H1 (cell line): Measurements from ENCODE around the gene KLRC3.

Experiments used
- CTCF ChIP-seq, 3 experiments: IDR thresholded peaks; 1 replicate in 2 of 3; 2 replicates in 1 of 3; pipeline versions ENCODE4 v1.5.1 to v1.6.1; 2011; ENCODE audit warnings: low read length in 3 of 3, mild to moderate bottlenecking in 3 of 3, inconsistent platforms in 2 of 3, low read depth in 1 of 3, moderate library complexity in 1 of 3; ENCODE audit not compliant: insufficient read depth in 1 of 3; ENCODE audit errors: control extremely low read depth in 1 of 3
- JUND ChIP-seq: IDR thresholded peaks from 2 replicates; pipeline ENCODE4 v1.6.1; 2011; ENCODE audit warnings: mild to moderate bottlenecking, improper control_type of control experiment, low read length
- POLR2AphosphoS5 ChIP-seq: IDR thresholded peaks from 2 replicates; pipeline ENCODE4 v1.6.1; 2011; ENCODE audit warnings: low read depth, low read length
- TAF7 ChIP-seq: optimal IDR thresholded peaks from 2 replicates; pipeline ENCODE3; 2011; ENCODE audit warnings: low read depth, mild to moderate bottlenecking, inconsistent platforms, low read length, moderate library complexity, borderline replicate concordance

DNA sequence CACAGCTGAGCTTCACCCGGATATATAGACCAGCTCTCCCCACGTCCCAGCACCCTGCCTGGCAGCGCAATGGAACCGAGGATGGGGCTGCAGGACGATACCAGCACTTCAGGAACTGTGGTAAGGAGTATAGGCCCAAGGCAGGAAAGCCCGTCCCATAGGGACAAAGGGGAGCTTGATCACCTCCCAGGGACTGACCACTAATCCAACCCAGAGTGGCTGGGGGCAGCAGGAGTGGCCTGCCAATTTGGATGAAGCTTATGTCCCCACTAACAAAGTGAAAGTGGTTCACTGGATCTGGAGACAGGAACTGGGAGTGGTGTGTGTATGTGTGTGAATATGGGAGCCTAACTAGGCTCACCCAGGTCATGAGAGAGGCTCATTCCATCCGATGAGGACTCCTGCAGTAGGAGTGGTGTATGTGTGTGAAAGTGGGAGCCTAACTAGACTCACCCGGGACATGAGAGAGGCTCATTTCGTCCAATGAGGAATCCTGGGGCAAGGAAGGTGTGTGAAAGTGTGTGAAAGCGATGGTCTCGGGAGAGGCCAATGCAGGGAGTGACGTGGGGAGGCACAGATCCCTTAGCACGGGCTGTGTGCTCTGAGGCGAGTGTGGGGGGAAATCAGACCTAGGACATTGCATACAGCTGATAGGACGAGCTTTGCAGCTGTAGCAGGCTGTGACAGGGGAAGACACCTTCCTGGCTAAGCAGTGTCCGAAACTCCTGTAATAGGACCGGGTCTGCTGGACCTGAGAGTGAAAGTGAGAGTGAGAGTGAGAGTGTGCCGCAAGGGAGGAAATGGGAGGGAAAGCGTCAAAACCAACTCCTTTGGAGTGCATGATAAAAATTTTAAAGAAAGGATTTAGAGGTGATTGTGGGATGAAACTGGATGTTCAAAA lies 56.2 kb downstream of the KLRC3 start:
- TF ChIP-seq JUND (no peak), TAF7 (no peak), POLR2AphosphoS5 (no peak), CTCF (IDR thresholded peaks at IDR 0.05; ENCODE audit: control extremely low read depth in 1 of 3, insufficient read depth in 1 of 3, low read depth in 1 of 3, low read length in 3 of 3) (no peak)
